ENCODE measurements around the gene HOXD11. TPM values are rescaled to one million over a fixed set of nuclear protein-coding genes. Genes with fewer than 3 reads are reported as not detected.

HOXD11 gene
- total RNA-seq, result not detected in 2 replicates

DNA sequence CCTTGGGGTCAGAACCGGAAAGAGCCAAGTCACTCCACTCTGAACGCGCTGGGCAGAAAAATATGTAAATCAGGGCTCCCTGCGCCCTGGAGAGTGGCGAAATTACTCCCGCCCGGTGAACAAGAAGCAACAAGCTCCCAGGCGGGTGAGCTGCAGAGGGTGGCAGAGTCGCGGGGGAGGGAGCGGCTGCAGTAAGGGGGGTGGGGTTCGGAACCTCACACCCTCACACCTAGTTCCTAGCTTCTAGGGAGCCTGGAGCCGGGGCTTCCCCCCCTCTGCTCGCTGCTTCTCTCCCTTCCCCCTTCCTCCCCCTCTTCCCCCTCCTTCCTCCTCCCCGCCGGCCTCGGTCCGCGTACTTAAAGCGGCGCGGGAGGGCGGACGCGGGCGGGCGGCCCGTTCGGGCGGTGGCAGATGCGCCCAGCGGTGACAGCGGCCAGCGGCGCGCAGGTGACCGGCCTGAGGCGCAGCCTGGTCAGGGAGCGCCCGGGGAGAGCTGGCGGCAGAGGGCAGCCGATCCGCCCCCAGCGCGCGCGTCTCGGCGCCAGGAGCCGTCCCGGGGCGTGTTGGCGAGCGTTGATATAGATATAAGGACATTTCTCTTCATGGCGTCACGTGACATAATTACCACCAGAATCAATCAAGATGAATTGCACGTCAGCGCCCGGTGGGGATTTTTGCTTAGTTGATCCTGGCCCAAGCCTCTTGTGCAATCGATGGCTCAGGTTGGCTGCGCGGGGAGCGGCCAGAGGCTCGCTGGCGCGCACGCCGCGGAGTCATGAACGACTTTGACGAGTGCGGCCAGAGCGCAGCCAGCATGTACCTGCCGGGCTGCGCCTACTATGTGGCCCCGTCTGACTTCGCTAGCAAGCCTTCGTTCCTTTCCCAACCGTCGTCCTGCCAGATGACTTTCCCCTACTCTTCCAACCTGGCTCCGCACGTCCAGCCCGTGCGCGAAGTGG is at the start of gene HOXD11:
TSS of gene HOXD11 (plus strand) at position 700 of the 959 bp plus-strand sequence. CDS start at position 776, 76 bp downstream.

DNA sequence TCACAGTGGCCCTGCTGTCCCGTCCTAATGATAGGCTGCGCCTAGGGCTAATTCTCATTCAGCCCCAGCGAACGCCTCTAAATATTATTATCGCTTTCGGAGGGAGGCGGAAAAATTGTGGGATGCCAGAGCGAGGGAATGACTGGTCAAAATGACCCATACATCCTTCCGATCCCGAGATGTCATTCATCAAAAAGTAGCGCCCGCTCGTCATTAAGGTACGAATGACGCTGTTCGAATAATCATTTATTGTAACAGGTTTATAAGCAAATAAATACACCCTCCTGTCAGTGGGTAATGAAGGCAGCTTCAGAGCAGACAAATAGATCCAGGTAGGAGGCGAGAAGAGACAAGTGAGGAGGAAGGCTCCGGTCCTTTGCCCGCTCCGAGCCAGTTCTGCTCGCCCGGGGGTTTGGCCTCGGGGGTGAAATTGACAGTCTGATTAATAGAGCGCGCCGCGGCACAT is 23.3 kb upstream of the HOXD11 start, which contains the start of gene EVX2:
TSS of gene EVX2 (minus strand) at position 167 of the 466 bp plus-strand sequence. CDS start 186 bp downstream, outside the sequence.

GRCh38 chr2:176092270-176093144 is 14.6 kb upstream of the HOXD11 start, which contains the start of gene HOXD13:
HOXD13 (plus strand) TSS chr2:176092721; CDS start chr2:176092891, 170 bp downstream.

DNA sequence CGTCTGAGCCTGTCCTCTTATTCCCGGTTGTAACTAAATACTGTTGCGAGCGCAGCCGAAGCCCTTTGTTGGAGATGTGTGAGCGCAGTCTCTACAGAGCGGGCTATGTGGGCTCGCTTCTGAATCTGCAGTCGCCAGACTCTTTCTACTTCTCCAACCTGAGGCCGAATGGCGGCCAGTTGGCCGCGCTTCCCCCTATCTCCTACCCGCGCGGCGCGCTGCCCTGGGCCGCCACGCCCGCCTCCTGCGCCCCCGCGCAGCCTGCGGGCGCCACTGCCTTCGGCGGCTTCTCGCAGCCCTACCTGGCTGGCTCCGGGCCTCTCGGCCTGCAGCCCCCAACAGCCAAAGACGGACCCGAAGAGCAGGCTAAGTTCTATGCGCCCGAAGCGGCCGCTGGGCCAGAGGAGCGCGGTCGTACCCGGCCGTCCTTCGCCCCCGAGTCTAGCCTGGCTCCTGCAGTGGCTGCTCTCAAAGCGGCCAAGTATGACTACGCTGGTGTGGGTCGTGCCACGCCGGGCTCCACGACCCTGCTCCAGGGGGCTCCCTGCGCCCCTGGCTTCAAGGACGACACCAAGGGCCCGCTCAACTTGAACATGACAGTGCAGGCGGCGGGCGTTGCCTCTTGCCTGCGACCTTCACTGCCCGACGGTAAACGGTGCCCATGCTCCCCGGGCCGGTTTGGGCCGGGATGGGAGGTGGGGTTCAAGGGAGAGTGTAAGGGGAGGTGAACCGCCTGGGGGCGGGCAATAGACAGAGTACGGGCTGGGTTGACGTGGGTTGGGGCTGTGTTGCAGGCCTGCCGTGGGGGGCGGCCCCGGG is 7.1 kb upstream of the HOXD11 start, which contains the start of gene HOXD12:
TSS of gene HOXD12 (plus strand) at position 68 of the 819 bp plus-strand sequence. CDS start at position 75, 7 bp downstream.

DNA sequence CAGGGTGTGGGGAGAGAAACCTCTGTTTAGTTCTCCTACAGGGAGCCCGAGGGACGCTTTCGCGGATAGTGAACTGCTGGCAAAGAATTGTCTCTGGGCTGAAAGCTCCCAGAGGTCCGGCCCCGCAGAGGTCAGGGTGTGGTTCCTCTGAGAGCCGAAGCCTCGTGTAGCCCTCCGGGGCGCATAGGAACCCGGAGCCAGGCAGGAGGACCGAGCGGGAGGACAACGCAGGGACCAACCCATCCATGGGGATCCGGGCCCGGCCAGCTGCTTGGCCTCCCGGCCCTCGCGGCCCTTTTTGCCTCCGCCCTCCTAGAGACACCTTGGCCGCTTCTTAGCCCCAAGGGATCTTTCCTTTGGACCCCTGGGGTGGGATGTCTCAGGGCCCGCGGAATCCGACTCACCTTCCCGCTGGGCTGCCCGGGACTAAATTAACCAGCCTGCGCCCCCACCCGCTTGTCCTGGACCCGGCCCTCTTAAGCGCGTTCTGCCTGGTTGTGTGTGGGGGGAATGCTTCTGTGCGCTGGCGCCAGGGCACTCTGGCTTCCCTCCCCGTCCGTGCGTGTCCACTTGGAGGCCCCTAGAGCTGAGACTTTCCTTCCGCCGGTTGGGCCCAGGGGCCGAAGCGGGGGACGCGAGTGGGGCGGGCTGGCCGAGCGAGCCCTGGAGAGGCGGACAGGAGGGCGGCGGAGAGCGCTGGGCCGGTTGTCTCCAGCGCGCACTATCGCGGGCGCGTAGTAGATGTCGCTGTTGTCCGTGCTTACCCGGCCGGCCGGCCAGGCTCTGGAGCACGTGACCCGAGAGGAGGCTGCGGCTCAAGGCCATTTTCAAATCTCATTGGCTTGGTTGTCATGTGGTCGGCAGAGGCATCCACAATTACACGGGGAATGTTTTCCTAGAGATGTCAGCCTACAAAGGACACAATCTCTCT is 9.1 kb downstream of the HOXD11 start, which contains the start of gene HOXD10:
TSS of gene HOXD10 (plus strand) at position 896 of the 931 bp plus-strand sequence. CDS start 56 bp downstream, outside the sequence.

GRCh38 chr2:176122683-176123410 is 15.8 kb downstream of the HOXD11 start, which contains the start of gene HOXD9:
HOXD9 (plus strand) TSS chr2:176122719; CDS start chr2:176122769, 50 bp downstream.

GRCh38 chr2:176128982-176129796 is 22.1 kb downstream of the HOXD11 start, which contains the start of gene HOXD8:
HOXD8 (plus strand) TSS chr2:176129705; CDS start chr2:176130367, 662 bp downstream.

DNA sequence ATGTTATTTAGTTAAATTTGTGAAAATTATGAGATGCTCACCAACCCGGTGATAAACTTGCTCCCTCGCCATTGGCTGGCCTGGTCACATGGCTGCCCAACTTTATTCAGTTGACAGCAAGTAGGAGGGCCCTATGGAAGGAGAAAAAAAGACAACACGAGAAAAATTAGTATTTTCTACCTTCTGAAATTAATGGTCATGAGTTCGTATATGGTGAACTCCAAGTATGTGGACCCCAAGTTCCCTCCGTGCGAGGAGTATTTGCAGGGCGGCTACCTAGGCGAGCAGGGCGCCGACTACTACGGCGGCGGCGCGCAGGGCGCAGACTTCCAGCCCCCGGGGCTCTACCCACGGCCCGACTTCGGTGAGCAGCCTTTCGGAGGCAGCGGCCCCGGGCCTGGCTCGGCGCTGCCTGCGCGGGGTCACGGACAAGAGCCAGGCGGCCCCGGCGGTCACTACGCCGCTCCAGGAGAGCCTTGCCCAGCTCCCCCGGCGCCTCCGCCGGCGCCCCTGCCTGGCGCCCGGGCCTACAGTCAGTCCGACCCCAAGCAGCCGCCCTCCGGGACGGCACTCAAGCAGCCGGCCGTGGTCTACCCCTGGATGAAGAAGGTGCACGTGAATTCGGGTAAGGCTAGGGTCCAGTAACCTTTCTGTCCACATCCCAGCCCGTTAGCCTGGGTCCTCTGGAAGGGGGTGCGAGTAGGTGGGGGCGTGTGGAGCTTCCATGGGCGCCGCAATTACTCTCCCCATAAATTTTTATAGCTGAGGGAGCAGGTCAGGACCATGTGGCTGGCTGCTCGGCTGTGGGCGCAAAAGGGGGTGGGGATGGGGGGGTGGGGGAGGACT is 44.6 kb downstream of the HOXD11 start, which contains the start of gene HOXD4:
TSS of gene HOXD4 (plus strand) at position 109 of the 846 bp plus-strand sequence. CDS start at position 193, 84 bp downstream.

GRCh38 chr2:176156807-176157498 is 49.9 kb downstream of the HOXD11 start, which contains the start of gene HOXD3:
HOXD3 (plus strand) TSS chr2:176157307; CDS start chr2:176169115, 11,808 bp downstream.

Other genes with a start within 250 kb of the HOXD11 start
- 13.9 and 17.6 TPM in 2 replicates for gene LNPK, start 105.0 kb upstream of the HOXD11 start, total RNA-seq
- gene EVX2, start 23.3 kb upstream of the HOXD11 start, total RNA-seq, result not detected in 2 replicates
- not detected in 2 replicates for gene HOXD13, start 14.6 kb upstream of the HOXD11 start, total RNA-seq
- gene HOXD12, start 7.5 kb upstream of the HOXD11 start, total RNA-seq, result not detected in 2 replicates
- gene HOXD10, start 9.5 kb downstream of the HOXD11 start, total RNA-seq, result not detected in 2 replicates
- gene HOXD9, start 15.4 kb downstream of the HOXD11 start, total RNA-seq, result not detected in 2 replicates
- gene HOXD8, start 22.4 kb downstream of the HOXD11 start, total RNA-seq, result 1.2 TPM in 1 of 2 replicates, not detected in the other
- gene HOXD4, start 44.3 kb downstream of the HOXD11 start, total RNA-seq, result not detected in 2 replicates
- gene HOXD3, start 50.0 kb downstream of the HOXD11 start, total RNA-seq, result not detected in 2 replicates
- not detected in 2 replicates for gene HOXD1, start 81.4 kb downstream of the HOXD11 start, total RNA-seq
- gene MTX2, start 162.2 kb downstream of the HOXD11 start, total RNA-seq, result 53.0 and 60.5 TPM in 2 replicates

All from hair follicular keratinocyte (primary cell).